ENCODE data around the gene FBXW11. TPM values are rescaled to one million over a fixed set of nuclear protein-coding genes. Genes with fewer than 3 reads are reported as not detected.
"Not testable (repeated sequence)": the region's sequence is repeated elsewhere in the genome, so short reads cannot be mapped to it uniquely, and the experiment has no call there.

Gene FBXW11
- total and polyA plus RNA-seq, 7 experiments from 2014 or later: 15.0 to 40.7 (median 30.0) TPM

DNA sequence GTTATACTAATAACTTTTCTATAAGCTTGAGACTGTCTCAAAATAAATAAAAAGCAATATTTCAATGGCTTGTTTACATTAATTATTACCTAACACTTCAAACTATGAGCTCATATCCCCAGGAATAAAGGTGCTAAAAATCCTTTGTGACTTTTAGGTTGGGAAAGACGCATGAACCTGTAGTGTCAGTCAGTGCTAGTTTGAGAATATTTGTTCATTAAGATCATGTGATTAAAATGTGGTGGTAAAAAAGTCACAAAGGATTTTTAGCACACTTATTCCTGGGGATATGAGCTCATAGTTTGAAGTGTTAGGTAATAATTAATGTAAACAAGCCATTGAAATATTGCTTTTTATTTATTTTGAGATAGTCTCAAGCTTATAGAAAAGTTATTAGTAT lies 64.8 kb downstream of the FBXW11 start:
- H3K4me3 Mint-ChIP-seq; H3K9me3 Mint-ChIP-seq; intact Hi-C loops (cut with micrococcal nuclease); H3K27me3 Mint-ChIP-seq; H3K27ac ChIP-seq (ENCODE audit: low read depth, low read length); H3K9me3 ChIP-seq (ENCODE audit: control insufficient read depth in 2 of 3, low read length in 3 of 3); DNase-seq; H3K36me3 ChIP-seq (ENCODE audit: control insufficient read depth in 2 of 3, insufficient read depth in 3 of 3, low read length in 3 of 3); H3K27me3 ChIP-seq (ENCODE audit: control insufficient read depth in 2 of 2, insufficient read depth in 2 of 2, low read length in 2 of 2); ATAC-seq; H3K4me3 ChIP-seq (ENCODE audit: low read length); H3K4me1 ChIP-seq (ENCODE audit: control insufficient read depth in 2 of 2, insufficient read depth in 2 of 2, low read length in 2 of 2): not testable (repeated sequence)
- Mint-ChIP-seq H3K36me3 (peaks cover 0 to 11% (median 0%) of the 10 kb centered on the region in 5 donors), H3K4me1 (peaks cover 15 to 65% (median 50%) of the 10 kb centered on the region in 7 donors), H3K27ac (peak overlapping the region in 1 of 9 donors; percentile 54)
- ChIA-PET POLR2A (interaction anchor here (1.3 kb wide), 1 partner anchor 20 kb away, joined by 3 read pairs; no protein-coding TSS in a partner anchor), CTCF (interaction anchor here (0.6 kb wide), 2 partner anchors 284 to 299 kb away, joined by 3 read pairs; no protein-coding TSS in a partner anchor)

DNA sequence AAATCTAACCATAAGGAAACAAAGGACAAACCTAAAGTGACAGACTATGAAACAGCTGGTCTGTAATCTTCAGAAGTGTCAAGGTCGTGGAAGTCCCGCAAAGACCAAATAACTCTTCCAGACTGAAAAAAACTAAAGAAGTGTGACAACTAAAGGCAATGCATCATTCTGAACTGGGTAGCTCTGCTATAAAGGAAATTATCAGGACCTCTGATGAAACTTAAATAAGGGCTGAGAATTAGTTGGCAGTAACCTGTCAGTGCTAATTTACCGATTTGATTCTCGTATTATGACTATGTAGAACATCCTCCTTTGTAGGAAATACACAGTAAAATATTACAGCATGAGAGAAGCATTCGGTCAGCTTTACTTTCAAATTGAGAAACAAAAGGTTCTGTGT lies 65.2 kb downstream of the FBXW11 start:
- H3K4me1 ChIP-seq (ENCODE audit: control insufficient read depth in 2 of 2, insufficient read depth in 2 of 2, low read length in 2 of 2); H3K27ac Mint-ChIP-seq; intact Hi-C loops (cut with micrococcal nuclease); ATAC-seq; H3K27me3 Mint-ChIP-seq; H3K4me3 Mint-ChIP-seq; H3K27ac ChIP-seq (ENCODE audit: low read depth, low read length); H3K9me3 Mint-ChIP-seq; H3K27me3 ChIP-seq (ENCODE audit: control insufficient read depth in 2 of 2, insufficient read depth in 2 of 2, low read length in 2 of 2); DNase-seq; H3K4me3 ChIP-seq (ENCODE audit: low read length); H3K9me3 ChIP-seq (ENCODE audit: control insufficient read depth in 2 of 3, low read length in 3 of 3); H3K36me3 ChIP-seq (ENCODE audit: control insufficient read depth in 2 of 3, insufficient read depth in 3 of 3, low read length in 3 of 3): not testable (repeated sequence)
- Mint-ChIP-seq H3K4me1 (peaks cover 13 to 65% (median 50%) of the 10 kb centered on the region in 7 donors), H3K36me3 (peaks cover 0 to 10% (median 0%) of the 10 kb centered on the region in 5 donors)
- ChIA-PET CTCF (interaction anchor here (0.6 kb wide), 1 partner anchor 300 kb away, joined by 3 read pairs; no protein-coding TSS in a partner anchor), POLR2A (interaction anchor here (1.3 kb wide), 1 partner anchor 21 kb away, joined by 3 read pairs; no protein-coding TSS in a partner anchor)

DNA sequence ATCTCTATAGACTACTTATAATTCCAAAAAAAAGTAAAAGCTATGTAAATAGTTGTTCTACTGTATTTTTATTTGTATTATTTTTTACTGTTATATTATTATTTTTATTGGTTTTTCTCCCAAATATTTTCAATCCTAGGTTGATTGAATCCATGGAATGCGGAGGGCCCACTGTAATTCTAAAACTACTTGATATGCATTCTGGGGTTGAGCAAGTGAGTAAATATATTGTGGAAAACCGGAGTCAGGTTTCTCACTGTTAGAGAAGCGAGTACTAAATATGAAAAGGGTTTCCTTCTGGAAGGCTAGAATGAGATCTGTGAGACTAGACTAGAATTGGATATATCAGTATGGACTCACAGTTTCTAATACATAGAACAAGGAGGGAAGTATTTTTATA lies 66.5 kb downstream of the FBXW11 start:
- ATAC-seq (no peak), DNase-seq (no peak)
- H3K4me1 ChIP-seq (ENCODE audit: control insufficient read depth in 2 of 2, insufficient read depth in 2 of 2, low read length in 2 of 2): peaks cover 0 to 8% of the 10 kb centered on the region in 2 donors
- CTCF ChIA-PET: no interaction called here
- POLR2A ChIA-PET: no interaction called here
- Mint-ChIP-seq H3K27ac (no peak overlapping the region), H3K4me1 (peaks cover 10 to 53% (median 40%) of the 10 kb centered on the region in 7 donors), H3K27me3 (no peaks in the 10 kb centered on the region), H3K4me3 (no peak overlapping the region), H3K9me3 (peaks cover 0 to 6% (median 0%) of the 10 kb centered on the region in 11 donors), H3K36me3 (peaks cover 0 to 12% (median 1%) of the 10 kb centered on the region in 5 donors)
- H3K36me3 ChIP-seq (ENCODE audit: control insufficient read depth in 2 of 3, insufficient read depth in 3 of 3, low read length in 3 of 3): no peaks in the 10 kb centered on the region
- H3K27me3 ChIP-seq (ENCODE audit: control insufficient read depth in 2 of 2, insufficient read depth in 2 of 2, low read length in 2 of 2): no peaks in the 10 kb centered on the region
- no peak overlapping the region for H3K4me3 ChIP-seq (ENCODE audit: low read length)
- H3K9me3 ChIP-seq (ENCODE audit: control insufficient read depth in 2 of 3, low read length in 3 of 3): no peaks in the 10 kb centered on the region
- intact Hi-C loops (cut with micrococcal nuclease): no loop called here
- no peak overlapping the region for H3K27ac ChIP-seq (ENCODE audit: low read depth, low read length)

DNA sequence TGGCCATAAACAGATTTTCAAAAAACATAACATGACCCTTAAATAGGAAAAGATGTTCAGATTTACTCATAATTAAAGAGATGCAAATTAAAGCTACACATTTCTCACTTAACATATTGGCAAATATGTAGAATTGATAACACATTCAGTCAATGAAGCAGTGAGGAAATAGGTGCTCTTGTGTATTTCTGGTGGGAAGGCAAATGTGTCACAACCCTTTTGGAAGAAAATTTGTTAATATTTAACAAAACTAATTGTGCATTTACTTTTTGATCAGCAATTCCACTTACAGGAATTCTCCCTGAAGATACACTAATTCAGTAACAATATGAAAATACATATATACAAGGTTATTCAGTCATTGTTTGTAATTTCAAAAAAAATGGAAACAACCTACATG lies 68.1 kb downstream of the FBXW11 start:
- no peaks in the 10 kb centered on the region for H3K27me3 ChIP-seq (ENCODE audit: control insufficient read depth in 2 of 2, insufficient read depth in 2 of 2, low read length in 2 of 2)
- H3K4me1 ChIP-seq (ENCODE audit: control insufficient read depth in 2 of 2, insufficient read depth in 2 of 2, low read length in 2 of 2): peaks cover 0 to 8% of the 10 kb centered on the region in 2 donors
- Mint-ChIP-seq H3K9me3 (peaks cover 0 to 22% (median 3%) of the 10 kb centered on the region in 11 donors), H3K27ac (peak overlapping the region in 3 of 9 donors; percentile 41 to 73 (median 47)), H3K4me1 (peaks cover 8 to 49% (median 37%) of the 10 kb centered on the region in 7 donors), H3K27me3 (no peaks in the 10 kb centered on the region), H3K36me3 (peaks cover 4 to 26% (median 8%) of the 10 kb centered on the region in 5 donors), H3K4me3 (no peak overlapping the region)
- POLR2A ChIA-PET: no interaction called here
- H3K9me3 ChIP-seq (ENCODE audit: control insufficient read depth in 2 of 3, low read length in 3 of 3): peaks cover 0 to 6% (median 0%) of the 10 kb centered on the region in 3 experiments
- DNase-seq (no peak), ATAC-seq (no peak)
- no peaks in the 10 kb centered on the region for H3K36me3 ChIP-seq (ENCODE audit: control insufficient read depth in 2 of 3, insufficient read depth in 3 of 3, low read length in 3 of 3)
- no peak overlapping the region for H3K4me3 ChIP-seq (ENCODE audit: low read length)
- intact Hi-C loops (cut with micrococcal nuclease): no loop called here
- CTCF ChIA-PET: no interaction called here
- no peak overlapping the region for H3K27ac ChIP-seq (ENCODE audit: low read depth, low read length)

DNA sequence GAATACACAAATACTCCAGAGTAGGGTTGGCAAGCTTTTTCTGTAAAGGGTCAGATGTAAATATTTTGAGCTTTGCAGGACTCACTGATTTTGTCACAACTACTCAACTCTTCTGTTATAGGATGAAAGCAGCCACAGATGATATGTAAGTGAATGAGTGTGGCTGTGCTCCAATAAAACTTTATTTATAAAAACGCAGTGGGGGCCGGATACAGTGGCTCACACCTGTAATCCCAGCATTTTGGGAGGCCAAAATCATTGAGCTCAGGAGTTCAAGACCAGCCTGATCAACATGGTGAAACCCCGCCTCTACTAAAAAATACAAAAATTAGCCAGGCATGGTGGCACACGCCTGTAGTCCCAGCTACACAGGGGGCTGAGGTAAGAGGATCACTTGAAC lies 69.1 kb downstream of the FBXW11 start:
- H3K27me3 Mint-ChIP-seq: no peaks in the 10 kb centered on the region
- POLR2A ChIA-PET: interaction anchor here (1.4 kb wide), 1 partner anchor 70 kb away, joined by 4 read pairs; no protein-coding TSS in a partner anchor
- peak overlapping the region in 1 of 9 donors; percentile 18 for H3K27ac Mint-ChIP-seq
- ATAC-seq (no peak), DNase-seq (no peak)
- CTCF ChIA-PET: no interaction called here
- intact Hi-C loops (cut with micrococcal nuclease): no loop called here
- peaks cover 4 to 32% (median 8%) of the 10 kb centered on the region in 5 donors for H3K36me3 Mint-ChIP-seq
- H3K4me1 ChIP-seq (ENCODE audit: control insufficient read depth in 2 of 2, insufficient read depth in 2 of 2, low read length in 2 of 2): peaks cover 0 to 5% of the 10 kb centered on the region in 2 donors
- peaks cover 0 to 23% (median 3%) of the 10 kb centered on the region in 11 donors for H3K9me3 Mint-ChIP-seq
- H3K4me3 ChIP-seq (ENCODE audit: low read length): no peak overlapping the region
- H3K4me3 Mint-ChIP-seq: no peak overlapping the region
- H3K4me1 Mint-ChIP-seq: peaks cover 1 to 46% (median 34%) of the 10 kb centered on the region in 7 donors
- H3K9me3 ChIP-seq (ENCODE audit: control insufficient read depth in 2 of 3, low read length in 3 of 3): peaks cover 0 to 6% (median 0%) of the 10 kb centered on the region in 3 experiments
- no peaks in the 10 kb centered on the region for H3K27me3 ChIP-seq (ENCODE audit: control insufficient read depth in 2 of 2, insufficient read depth in 2 of 2, low read length in 2 of 2)
- H3K36me3 ChIP-seq (ENCODE audit: control insufficient read depth in 2 of 3, insufficient read depth in 3 of 3, low read length in 3 of 3): no peaks in the 10 kb centered on the region
- no peak overlapping the region for H3K27ac ChIP-seq (ENCODE audit: low read depth, low read length)

DNA sequence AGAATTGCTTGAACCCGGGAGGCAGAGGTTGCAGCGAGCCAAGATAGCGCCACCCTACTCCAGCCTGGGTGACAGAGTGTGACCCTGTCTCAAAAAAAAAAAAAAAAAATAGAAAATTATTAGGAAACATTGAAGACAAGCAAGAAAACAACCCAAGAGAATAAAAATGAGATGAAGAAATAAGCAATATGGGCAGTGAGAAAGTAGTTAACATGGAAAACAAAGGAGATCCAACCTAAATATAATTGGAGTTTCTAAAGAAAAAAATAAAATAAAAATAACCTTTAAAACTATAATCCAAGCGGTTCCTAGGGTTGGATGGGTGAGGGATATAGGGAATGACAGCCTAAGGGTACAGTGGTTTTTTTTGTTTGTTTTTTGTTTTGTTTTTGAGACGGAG lies 71.9 kb downstream of the FBXW11 start:
- CTCF ChIA-PET: no interaction called here
- DNase-seq: no peak
- Mint-ChIP-seq H3K9me3 (peaks cover 0 to 23% (median 4%) of the 10 kb centered on the region in 11 donors), H3K4me3 (no peak overlapping the region), H3K4me1 (peaks cover 12 to 61% (median 48%) of the 10 kb centered on the region in 7 donors), H3K27ac (no peak overlapping the region), H3K27me3 (no peaks in the 10 kb centered on the region), H3K36me3 (peaks cover 4 to 35% (median 15%) of the 10 kb centered on the region in 5 donors)
- Histone ChIP-seq H3K4me1 (ENCODE audit: control insufficient read depth in 2 of 2, insufficient read depth in 2 of 2, low read length in 2 of 2) (no peaks in the 10 kb centered on the region), H3K36me3 (ENCODE audit: control insufficient read depth in 2 of 3, insufficient read depth in 3 of 3, low read length in 3 of 3) (no peaks in the 10 kb centered on the region), H3K27me3 (ENCODE audit: control insufficient read depth in 2 of 2, insufficient read depth in 2 of 2, low read length in 2 of 2) (no peaks in the 10 kb centered on the region), H3K9me3 (ENCODE audit: control insufficient read depth in 2 of 3, low read length in 3 of 3) (peaks cover 0 to 6% (median 0%) of the 10 kb centered on the region in 3 experiments), H3K4me3 (ENCODE audit: low read length) (no peak overlapping the region), H3K27ac (ENCODE audit: low read depth, low read length) (no peak overlapping the region)
- POLR2A ChIA-PET: interaction anchor here (0.6 kb wide), 1 partner anchor 75 kb away, joined by 3 read pairs; no protein-coding TSS in a partner anchor
- no peak for ATAC-seq
- intact Hi-C loops (cut with micrococcal nuclease): no loop called here

DNA sequence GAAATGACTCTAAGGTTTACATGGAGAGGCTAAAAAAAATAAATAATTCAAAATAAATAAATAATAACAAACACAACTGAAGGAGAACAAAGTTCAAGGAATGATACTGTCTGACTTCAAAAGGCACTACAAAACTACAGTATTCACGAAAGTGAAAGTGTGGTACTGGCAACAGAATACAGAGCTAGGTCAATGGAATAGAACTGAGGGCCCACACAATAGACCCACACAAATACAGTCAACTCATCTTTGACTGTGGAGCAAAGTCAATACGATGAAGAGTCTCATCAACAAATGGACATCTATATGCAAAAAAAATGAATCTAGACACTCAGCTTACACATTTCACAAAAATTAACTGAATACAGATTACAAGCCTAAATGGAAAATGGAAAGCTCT lies 75.3 kb downstream of the FBXW11 start:
- ChIA-PET CTCF (interaction anchor here (0.7 kb wide), 1 partner anchor 22 kb away, joined by 3 read pairs; no protein-coding TSS in a partner anchor), POLR2A (no interaction called here)
- Histone ChIP-seq H3K9me3 (ENCODE audit: control insufficient read depth in 2 of 3, low read length in 3 of 3) (peaks cover 0 to 6% (median 0%) of the 10 kb centered on the region in 3 experiments), H3K4me1 (ENCODE audit: control insufficient read depth in 2 of 2, insufficient read depth in 2 of 2, low read length in 2 of 2) (no peaks in the 10 kb centered on the region), H3K36me3 (ENCODE audit: control insufficient read depth in 2 of 3, insufficient read depth in 3 of 3, low read length in 3 of 3) (no peaks in the 10 kb centered on the region), H3K27ac (ENCODE audit: low read depth, low read length) (no peak overlapping the region), H3K27me3 (ENCODE audit: control insufficient read depth in 2 of 2, insufficient read depth in 2 of 2, low read length in 2 of 2) (no peaks in the 10 kb centered on the region), H3K4me3 (ENCODE audit: low read length) (no peak overlapping the region)
- Mint-ChIP-seq H3K27ac (peak overlapping the region in 2 of 9 donors; percentile 18 to 30), H3K4me3 (peak overlapping the region in 6 of 10 donors; percentile 0 to 32 (median 18)), H3K36me3 (peaks cover 4 to 40% (median 19%) of the 10 kb centered on the region in 5 donors), H3K4me1 (peaks cover 18 to 68% (median 65%) of the 10 kb centered on the region in 7 donors), H3K9me3 (peaks cover 0 to 23% (median 4%) of the 10 kb centered on the region in 11 donors), H3K27me3 (no peaks in the 10 kb centered on the region)
- DNase-seq: no peak
- intact Hi-C loops (cut with micrococcal nuclease): no loop called here
- ATAC-seq: no peak

All from naive thymus-derived CD4-positive, alpha-beta T cell (primary cell).